ENCODE results near the gene MR1.
A peak's percentile ranks its signal among the peaks of the same experiment; 100 is the strongest.

The MR1 gene

DNA sequence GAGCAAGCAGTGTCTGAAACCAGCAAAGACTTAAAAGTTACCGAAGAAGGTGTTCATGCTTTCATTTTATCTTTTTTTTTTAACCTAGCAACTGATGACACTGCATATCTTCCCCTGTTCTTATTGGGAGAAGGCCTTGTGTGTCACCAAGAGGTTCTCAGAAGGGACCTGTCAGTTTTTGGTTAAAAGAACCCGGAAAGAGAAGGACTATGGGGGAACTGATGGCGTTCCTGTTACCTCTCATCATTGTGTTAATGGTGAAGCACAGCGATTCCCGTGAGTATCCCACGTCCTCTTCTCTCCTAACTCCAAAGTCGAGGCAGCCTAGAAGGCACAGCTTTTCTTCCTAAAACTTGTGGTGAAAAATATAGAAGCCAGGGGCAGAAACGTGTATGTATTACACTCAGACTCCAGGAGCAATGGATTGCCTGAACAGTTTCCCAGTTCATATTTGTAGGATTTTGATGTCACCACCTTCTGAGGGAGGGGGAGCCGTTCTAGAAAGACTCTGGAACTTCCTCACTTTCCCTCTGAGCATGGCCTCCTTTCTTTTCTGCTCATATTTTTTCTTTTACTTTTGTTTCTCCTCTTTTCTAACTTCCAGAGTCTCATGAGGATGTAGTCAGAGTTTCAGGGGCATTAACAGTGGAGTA lies at the start of gene MR1:
TSS of gene MR1 (plus strand) at position 185 of the 653 bp plus-strand sequence. CDS start at position 210, 25 bp downstream.
- Histone ChIP-seq H2AFZ (ENCODE audit: low read depth, low read length) (peak within 1 kb of the TSS; percentile 71), H3K4me3 (ENCODE audit: low read length) (no peak within 1 kb of the TSS), H3K4me1 (ENCODE audit: insufficient read depth, low read length) (peaks cover 2% of the 10 kb centered on the region), H3K27me3 (ENCODE audit: insufficient read depth, low read length) (no peaks in the 10 kb centered on the region), H3K36me3 (ENCODE audit: insufficient read depth, low read length) (no peaks in the 10 kb centered on the region), H3K9me3 (ENCODE audit: low read length) (no peaks in the 10 kb centered on the region)

- Histone ChIP-seq H3K27me3 (ENCODE audit: insufficient read depth, low read length) (no peaks in the 10 kb centered on the region), H3K9me3 (ENCODE audit: low read length) (peaks cover 5% of the 10 kb centered on the region), H3K36me3 (ENCODE audit: insufficient read depth, low read length) (peaks cover 91% of the 10 kb centered on the region), H3K4me1 (ENCODE audit: insufficient read depth, low read length) (peaks cover 6% of the 10 kb centered on the region), H3K4me3 (ENCODE audit: low read length) (no peak overlapping the region), H2AFZ (ENCODE audit: low read depth, low read length) (no peak overlapping the region)
Measured at GRCh38 chr1:180988253-180988752, 45.5 kb upstream of the MR1 start.

- H3K4me3 ChIP-seq (ENCODE audit: low read length), result no peak overlapping the region
- no peaks in the 10 kb centered on the region for H3K27me3 ChIP-seq (ENCODE audit: insufficient read depth, low read length)
- H3K9me3 ChIP-seq (ENCODE audit: low read length), result peaks cover 5% of the 10 kb centered on the region
- no peaks in the 10 kb centered on the region for H3K4me1 ChIP-seq (ENCODE audit: insufficient read depth, low read length)
- peaks cover 57% of the 10 kb centered on the region for H3K36me3 ChIP-seq (ENCODE audit: insufficient read depth, low read length)
- no peak overlapping the region for H2AFZ ChIP-seq (ENCODE audit: low read depth, low read length)
Measured at GRCh38 chr1:180994262-180994661, 39.5 kb upstream of the MR1 start.

- Histone ChIP-seq H3K4me3 (ENCODE audit: low read length) (no peak overlapping the region), H3K9me3 (ENCODE audit: low read length) (peaks cover 8% of the 10 kb centered on the region), H2AFZ (ENCODE audit: low read depth, low read length) (no peak overlapping the region), H3K27me3 (ENCODE audit: insufficient read depth, low read length) (no peaks in the 10 kb centered on the region), H3K4me1 (ENCODE audit: insufficient read depth, low read length) (no peaks in the 10 kb centered on the region), H3K36me3 (ENCODE audit: insufficient read depth, low read length) (peaks cover 52% of the 10 kb centered on the region)
Measured at GRCh38 chr1:180997843-180998504, 35.8 kb upstream of the MR1 start.

DNA sequence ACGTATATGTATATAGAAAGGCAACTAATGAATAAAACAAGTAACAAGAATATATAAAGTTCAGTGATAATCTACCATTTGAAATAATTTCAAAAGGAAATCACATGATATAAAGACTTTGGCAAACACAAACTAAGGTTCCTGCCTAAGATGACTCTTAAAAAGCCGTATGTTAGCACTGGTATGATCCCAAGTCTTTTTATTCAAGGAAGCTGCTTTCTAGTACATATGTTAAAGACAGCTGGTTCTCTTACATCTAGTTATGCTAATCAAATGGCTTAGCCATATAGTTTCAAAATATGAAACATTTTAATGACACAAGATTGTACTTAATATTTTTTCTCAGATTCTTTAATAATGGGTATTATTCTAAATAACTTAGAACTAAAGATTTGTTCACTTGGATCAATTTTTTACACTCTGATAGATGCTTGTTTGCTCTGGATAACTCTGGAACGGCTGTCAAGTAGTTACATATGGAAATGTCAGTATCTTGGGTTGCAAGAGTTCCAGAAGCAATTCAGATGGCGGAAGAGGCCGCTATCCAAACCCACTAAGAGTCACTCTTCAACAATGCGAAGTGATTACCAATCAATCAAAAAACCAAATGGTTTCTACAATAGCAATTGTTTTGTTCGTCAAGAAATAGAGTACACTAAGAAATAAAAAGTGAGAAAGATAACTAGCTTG lies 32.5 kb upstream of the MR1 start:
- H3K36me3 ChIP-seq (ENCODE audit: insufficient read depth, low read length), result peaks cover 64% of the 10 kb centered on the region
- no peaks in the 10 kb centered on the region for H3K27me3 ChIP-seq (ENCODE audit: insufficient read depth, low read length)
- no peak overlapping the region for H3K4me3 ChIP-seq (ENCODE audit: low read length)
- H2AFZ ChIP-seq (ENCODE audit: low read depth, low read length), result no peak overlapping the region
- H3K4me1 ChIP-seq (ENCODE audit: insufficient read depth, low read length), result no peaks in the 10 kb centered on the region
- peaks cover 11% of the 10 kb centered on the region for H3K9me3 ChIP-seq (ENCODE audit: low read length)

DNA sequence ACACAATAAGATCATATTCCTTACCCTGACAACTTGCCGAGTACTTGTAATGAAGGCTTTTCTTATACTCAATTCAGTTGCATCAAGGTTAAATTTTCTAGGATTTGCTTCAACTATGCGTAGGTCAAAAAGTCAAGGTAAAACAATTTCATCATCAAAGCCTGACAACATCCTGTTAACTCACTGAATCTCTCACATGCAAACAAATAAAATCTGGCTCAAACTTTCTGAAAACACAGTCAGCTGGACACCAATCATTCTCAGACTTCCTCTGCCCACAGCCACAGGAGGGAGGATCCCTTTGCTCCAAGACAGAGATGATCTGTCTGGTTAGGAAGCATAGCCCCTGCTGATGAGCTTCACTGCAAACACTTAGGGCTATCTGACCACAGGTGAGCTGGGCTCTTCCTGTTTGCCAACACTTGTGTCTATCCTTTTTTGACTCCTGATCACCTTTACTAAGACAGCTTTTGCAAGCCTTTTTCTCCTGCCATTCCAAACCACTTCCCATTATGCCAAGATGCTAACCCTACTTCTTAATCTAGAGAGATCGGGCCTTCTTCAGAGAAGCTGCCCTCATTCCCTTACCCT lies 31.1 kb upstream of the MR1 start:
- no peak overlapping the region for H3K4me3 ChIP-seq (ENCODE audit: low read length)
- peaks cover 64% of the 10 kb centered on the region for H3K36me3 ChIP-seq (ENCODE audit: insufficient read depth, low read length)

GRCh38 chr1:181010789-181011188 lies 23.0 kb upstream of the MR1 start:
- Histone ChIP-seq H3K27me3 (ENCODE audit: insufficient read depth, low read length) (no peaks in the 10 kb centered on the region), H2AFZ (ENCODE audit: low read depth, low read length) (no peak overlapping the region), H3K4me1 (ENCODE audit: insufficient read depth, low read length) (no peaks in the 10 kb centered on the region), H3K9me3 (ENCODE audit: low read length) (no peaks in the 10 kb centered on the region), H3K36me3 (ENCODE audit: insufficient read depth, low read length) (peaks cover 3% of the 10 kb centered on the region), H3K4me3 (ENCODE audit: low read length) (no peak overlapping the region)

More for the DNA sequence above, 31.1 kb upstream of the MR1 start:
- Histone ChIP-seq H2AFZ (ENCODE audit: low read depth, low read length) (no peak overlapping the region), H3K27me3 (ENCODE audit: insufficient read depth, low read length) (no peaks in the 10 kb centered on the region), H3K4me1 (ENCODE audit: insufficient read depth, low read length) (no peaks in the 10 kb centered on the region), H3K9me3 (ENCODE audit: low read length) (peaks cover 11% of the 10 kb centered on the region)

DNA sequence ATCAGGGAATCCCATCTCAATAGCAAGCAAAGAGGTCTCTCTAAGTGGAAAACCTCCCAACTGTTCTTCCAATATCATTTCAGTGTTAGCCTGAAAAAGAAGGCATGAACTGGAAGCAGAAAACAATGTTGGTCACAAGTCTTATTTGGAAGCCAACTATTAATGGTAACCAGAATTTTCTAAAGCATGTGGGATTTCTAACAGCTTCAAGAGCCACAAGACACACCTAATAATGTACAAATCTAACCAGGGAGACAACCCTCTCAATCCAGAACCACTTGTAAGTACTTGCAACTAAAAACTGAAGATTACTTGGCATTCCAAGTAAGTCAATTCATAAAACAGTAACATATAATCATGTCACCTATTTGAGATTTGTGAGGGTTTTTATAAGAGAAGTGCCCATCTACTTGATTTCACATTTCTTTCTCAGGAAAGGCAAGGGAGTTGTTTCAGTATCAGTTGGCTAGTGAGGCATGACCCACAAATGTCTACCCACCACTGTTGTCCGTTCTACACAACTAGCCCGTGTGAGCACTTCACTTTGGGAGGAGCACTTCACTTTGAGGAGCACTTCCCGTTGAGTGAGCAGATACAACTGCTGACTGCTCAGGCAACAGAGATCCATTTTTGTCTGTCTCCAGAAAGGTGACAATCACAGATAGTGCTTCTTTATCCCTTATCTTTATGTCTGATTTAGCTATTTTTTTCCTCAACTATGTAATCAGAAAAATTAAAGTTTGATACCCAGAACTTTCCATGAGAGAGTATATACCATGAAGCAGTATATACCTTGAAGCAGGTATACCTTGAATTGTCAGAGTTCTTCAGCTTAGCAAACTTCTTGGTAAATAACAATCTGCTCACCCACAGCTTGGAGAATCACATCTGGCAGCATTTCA lies 22.2 kb upstream of the MR1 start:
- Histone ChIP-seq H3K9me3 (ENCODE audit: low read length) (no peaks in the 10 kb centered on the region), H3K4me3 (ENCODE audit: low read length) (no peak overlapping the region), H3K4me1 (ENCODE audit: insufficient read depth, low read length) (no peaks in the 10 kb centered on the region), H3K36me3 (ENCODE audit: insufficient read depth, low read length) (peaks cover 3% of the 10 kb centered on the region), H2AFZ (ENCODE audit: low read depth, low read length) (no peak overlapping the region), H3K27me3 (ENCODE audit: insufficient read depth, low read length) (no peaks in the 10 kb centered on the region)

- no peak overlapping the region for H2AFZ ChIP-seq (ENCODE audit: low read depth, low read length)
- no peaks in the 10 kb centered on the region for H3K36me3 ChIP-seq (ENCODE audit: insufficient read depth, low read length)
- no peak overlapping the region for H3K4me3 ChIP-seq (ENCODE audit: low read length)
- no peaks in the 10 kb centered on the region for H3K9me3 ChIP-seq (ENCODE audit: low read length)
- no peaks in the 10 kb centered on the region for H3K27me3 ChIP-seq (ENCODE audit: insufficient read depth, low read length)
- H3K4me1 ChIP-seq (ENCODE audit: insufficient read depth, low read length), result no peaks in the 10 kb centered on the region
Measured at GRCh38 chr1:181012203-181012745, 21.5 kb upstream of the MR1 start.

DNA sequence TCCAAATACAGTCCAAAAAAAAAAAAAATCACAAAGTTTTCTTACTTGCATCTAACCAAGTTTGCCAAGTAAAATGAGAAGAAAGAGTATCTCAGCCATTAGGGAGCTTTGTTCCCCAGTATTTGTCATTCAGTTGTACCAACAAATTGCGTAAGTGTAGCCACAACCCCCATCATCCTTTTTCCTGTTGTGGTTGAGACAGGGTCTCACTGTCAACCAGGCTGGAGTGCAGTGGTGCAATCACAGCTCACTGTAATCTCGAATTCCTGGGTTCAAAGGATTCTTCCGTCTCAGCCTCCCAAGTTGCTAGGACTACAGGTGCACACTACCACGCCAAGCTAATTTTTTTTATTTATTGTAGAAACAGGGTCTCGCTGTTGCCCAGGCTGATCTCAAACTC lies 20.6 kb upstream of the MR1 start:
- peaks cover 5% of the 10 kb centered on the region for H3K36me3 ChIP-seq (ENCODE audit: insufficient read depth, low read length)
- no peaks in the 10 kb centered on the region for H3K27me3 ChIP-seq (ENCODE audit: insufficient read depth, low read length)
- no peak overlapping the region for H3K4me3 ChIP-seq (ENCODE audit: low read length)
- no peak overlapping the region for H2AFZ ChIP-seq (ENCODE audit: low read depth, low read length)
- H3K4me1 ChIP-seq (ENCODE audit: insufficient read depth, low read length), result no peaks in the 10 kb centered on the region
- no peaks in the 10 kb centered on the region for H3K9me3 ChIP-seq (ENCODE audit: low read length)

DNA sequence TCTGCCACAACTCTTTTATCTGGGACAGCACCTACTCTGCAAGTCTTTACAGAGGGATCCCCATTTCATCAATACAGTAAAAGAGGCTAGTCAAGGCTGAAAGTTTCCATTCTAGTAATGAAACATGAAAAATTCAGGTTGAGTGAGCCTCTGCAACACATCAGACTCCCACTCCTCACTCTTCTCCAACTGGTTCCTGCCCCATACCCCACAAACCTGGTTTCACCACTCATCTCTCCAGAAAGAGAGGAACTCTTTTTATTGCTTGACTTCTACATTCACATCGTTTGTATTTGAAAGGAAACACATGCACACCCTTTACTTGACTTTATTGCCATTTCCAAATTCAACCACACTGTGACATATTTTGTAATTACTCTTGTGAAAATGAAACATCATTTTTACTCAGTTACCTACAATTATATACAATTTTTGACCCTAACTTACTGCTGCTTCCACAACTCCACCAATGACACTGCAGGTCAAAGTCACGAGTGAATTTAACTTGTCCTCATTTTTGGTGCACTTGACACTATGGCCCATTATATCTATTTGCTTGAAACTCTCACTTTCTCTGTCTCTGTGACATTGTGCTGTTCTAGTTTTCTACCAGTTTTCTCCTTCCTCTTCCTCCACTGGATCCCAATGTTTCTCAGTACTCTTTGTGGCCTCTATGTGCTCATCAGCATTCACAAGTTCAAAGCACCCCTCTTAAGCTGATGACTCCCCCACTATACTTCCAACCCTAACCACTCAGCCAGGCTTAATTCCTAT lies 19.1 kb upstream of the MR1 start:
- Histone ChIP-seq H3K36me3 (ENCODE audit: insufficient read depth, low read length) (peaks cover 6% of the 10 kb centered on the region), H3K9me3 (ENCODE audit: low read length) (no peaks in the 10 kb centered on the region), H3K27me3 (ENCODE audit: insufficient read depth, low read length) (no peaks in the 10 kb centered on the region), H2AFZ (ENCODE audit: low read depth, low read length) (no peak overlapping the region), H3K4me3 (ENCODE audit: low read length) (no peak overlapping the region), H3K4me1 (ENCODE audit: insufficient read depth, low read length) (no peaks in the 10 kb centered on the region)

DNA sequence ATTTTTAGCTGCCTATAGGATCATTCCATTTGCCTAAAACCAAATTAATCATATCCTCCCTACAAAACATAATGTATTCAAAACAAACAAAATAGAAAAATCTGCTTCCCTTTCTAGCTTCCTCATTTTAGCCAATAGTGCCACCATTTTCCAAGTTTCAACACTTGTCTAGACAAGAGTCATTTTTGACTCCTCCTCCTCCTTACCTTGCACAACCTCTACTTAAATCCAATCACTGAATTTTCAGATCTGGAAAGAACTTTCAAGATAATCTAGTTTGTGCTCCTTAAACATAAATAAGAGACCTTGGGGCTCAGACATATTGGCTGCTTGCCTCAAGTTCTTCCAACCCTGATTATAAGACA lies 18.6 kb upstream of the MR1 start:
- Histone ChIP-seq H3K4me1 (ENCODE audit: insufficient read depth, low read length) (peaks cover 1% of the 10 kb centered on the region), H3K4me3 (ENCODE audit: low read length) (no peak overlapping the region), H2AFZ (ENCODE audit: low read depth, low read length) (no peak overlapping the region), H3K9me3 (ENCODE audit: low read length) (no peaks in the 10 kb centered on the region), H3K27me3 (ENCODE audit: insufficient read depth, low read length) (no peaks in the 10 kb centered on the region), H3K36me3 (ENCODE audit: insufficient read depth, low read length) (peaks cover 6% of the 10 kb centered on the region)
